Upper lobe of right lung (tissue), 1 donor: ENCODE results near the gene FBXO2. TPM values are rescaled to one million over a fixed set of nuclear protein-coding genes. Genes with fewer than 3 reads are reported as not detected.

Experiments used
- ATAC-seq: fragments of 200-7000 bp; cut with Tn5 transposase; one replicate; pipeline ENCODE4 v1.9.1; 2020; ENCODE audit warnings: mild to moderate bottlenecking, moderate library complexity
- DNase-seq: peaks from one replicate; pipeline ENCODE4 v3.0.0-alpha.2; 2020
- H3K27ac ChIP-seq: fragments of 200-600 bp; one replicate; pipeline ENCODE4 v1.8.0; 2022
- H3K27me3 ChIP-seq: fragments of 200-600 bp; one replicate; pipeline ENCODE4 v1.8.0; 2022; ENCODE audit warnings: mild to moderate bottlenecking
- H3K36me3 ChIP-seq: fragments of 200-600 bp; one replicate; pipeline ENCODE4 v1.8.0; 2022
- H3K4me1 ChIP-seq: fragments of 200-600 bp; one replicate; pipeline ENCODE4 v1.8.0; 2022
- H3K4me3 ChIP-seq: fragments of 200-600 bp; one replicate; pipeline ENCODE4 v1.8.0; 2022; ENCODE audit warnings: mild to moderate bottlenecking
- H3K9me3 ChIP-seq: fragments of 200-600 bp; one replicate; pipeline ENCODE4 v1.8.0; 2022
- CTCF ChIP-seq: fragments of 200-600 bp; IDR thresholded peaks from one replicate; pipeline ENCODE4 v1.8.0; 2022; ENCODE audit warnings: antibody characterized with exemption
- intact Hi-C: fragments of 100-400 bp; cut with DNase I; formaldehyde crosslinking; loops from one replicate; pipeline ENCODE4 v1.11.0; 2022
- total RNA-seq: library from RNA; stranded (reverse); fragmentation: NEBNext Ultra II Directional; extraction: Animal tissue kit (Norgen Biotek cat#: 25700); gene quantifications from one replicate; pipeline ENCODE4 v1.2.1, GENCODE V29; 2021
- donor health status: DM: no; HTN: yes; CAD: no; lungs with severe emphysema.

FBXO2 gene
- total RNA-seq, 1 donor from 2014 or later, result 11.2 TPM

GRCh38 chr1:11673089-11673769 lies 19.0 kb upstream of the FBXO2 start:
- Histone ChIP-seq H3K4me1 (peaks cover 4% of the 10 kb centered on the region), H3K4me3 (no peak overlapping the region), H3K36me3 (peaks cover 29% of the 10 kb centered on the region), H3K27ac (no peak overlapping the region), H3K9me3 (no peaks in the 10 kb centered on the region), H3K27me3 (no peaks in the 10 kb centered on the region)
- TF ChIP-seq CTCF, result no peak
- intact Hi-C loops, result no loop called here
- no peak for ATAC-seq
- DNase-seq, result no peak

GRCh38 chr1:11671544-11672286 lies 17.5 kb upstream of the FBXO2 start:
- Histone ChIP-seq H3K27ac (no peak overlapping the region), H3K9me3 (no peaks in the 10 kb centered on the region), H3K4me3 (no peak overlapping the region), H3K4me1 (peaks cover 9% of the 10 kb centered on the region), H3K27me3 (no peaks in the 10 kb centered on the region), H3K36me3 (peaks cover 29% of the 10 kb centered on the region)
- DNase-seq, result no peak
- TF ChIP-seq CTCF, result no peak
- peak; percentile 36 for ATAC-seq
- intact Hi-C loops, result no loop called here

DNA sequence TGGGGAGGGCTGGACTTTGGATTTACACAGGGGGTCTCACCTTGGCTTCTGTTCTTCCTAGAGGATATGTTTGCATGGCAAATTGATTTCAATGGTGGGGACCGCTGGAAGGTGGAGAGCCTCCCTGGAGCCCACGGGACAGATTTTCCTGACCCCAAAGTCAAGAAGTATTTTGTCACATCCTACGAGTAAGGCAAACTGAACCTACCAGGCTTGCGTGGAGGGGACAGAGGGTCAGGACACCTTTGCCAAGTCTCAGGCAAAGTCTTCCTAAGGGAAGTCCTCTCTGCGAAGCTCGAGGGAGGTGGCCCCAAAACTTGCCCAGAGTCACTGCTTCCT lies 16.9 kb upstream of the FBXO2 start:
- H3K27ac ChIP-seq, result no peak overlapping the region
- H3K4me1 ChIP-seq, result peaks cover 9% of the 10 kb centered on the region
- no peaks in the 10 kb centered on the region for H3K27me3 ChIP-seq
- intact Hi-C loops, result no loop called here
- ATAC-seq (no peak), DNase-seq (no peak)
- no peaks in the 10 kb centered on the region for H3K9me3 ChIP-seq
- H3K36me3 ChIP-seq, result peaks cover 29% of the 10 kb centered on the region
- H3K4me3 ChIP-seq, result no peak overlapping the region
- no peak for TF ChIP-seq CTCF

GRCh38 chr1:11670747-11671146 lies 16.5 kb upstream of the FBXO2 start:
- TF ChIP-seq CTCF, result no peak
- Histone ChIP-seq H3K27ac (no peak overlapping the region), H3K36me3 (peaks cover 29% of the 10 kb centered on the region), H3K9me3 (no peaks in the 10 kb centered on the region), H3K4me1 (peaks cover 9% of the 10 kb centered on the region), H3K4me3 (no peak overlapping the region), H3K27me3 (no peaks in the 10 kb centered on the region)
- DNase-seq (no peak), ATAC-seq (no peak)
- intact Hi-C loops, result no loop called here

GRCh38 chr1:11668516-11668915 lies 14.3 kb upstream of the FBXO2 start:
- DNase-seq (no peak), ATAC-seq (no peak)
- no peaks in the 10 kb centered on the region for H3K27me3 ChIP-seq
- H3K27ac ChIP-seq, result no peak overlapping the region
- H3K9me3 ChIP-seq, result no peaks in the 10 kb centered on the region
- no peak overlapping the region for H3K4me3 ChIP-seq
- intact Hi-C loops, result no loop called here
- no peak for TF ChIP-seq CTCF
- H3K36me3 ChIP-seq, result peaks cover 15% of the 10 kb centered on the region
- H3K4me1 ChIP-seq, result peaks cover 9% of the 10 kb centered on the region
